MM.1S (cell line): ENCODE results near the gene PXT1.

ENCODE experiments used
- DNase-seq: peaks from one replicate; pipeline ENCODE4 v3.0.0-alpha.2; 2015
- H2AFZ ChIP-seq: fragments of 300-600 bp; sonication (generic); 2 replicates; pipeline ENCODE4 v1.6.0; 2016; ENCODE audit warnings: antibody characterized with exemption, low read length
- H3F3A ChIP-seq: fragments of 300-600 bp; sonication (generic); 2 replicates; pipeline ENCODE4 v1.6.1; 2016; ENCODE audit warnings: mild to moderate bottlenecking, antibody characterized with exemption, low read length, moderate library complexity, mixed read lengths; ENCODE audit not compliant: insufficient read depth
- H3K27ac ChIP-seq: fragments of 300-600 bp; sonication (generic); 2 replicates; pipeline ENCODE4 v1.5.1; 2016; ENCODE audit warnings: mild to moderate bottlenecking, low read length
- H3K27me3 ChIP-seq: fragments of 300-600 bp; sonication (generic); replicated peaks from 2 replicates; pipeline ENCODE4 v1.6.0; 2016; ENCODE audit warnings: low read length; ENCODE audit not compliant: insufficient read depth
- H3K36me3 ChIP-seq: fragments of 300-600 bp; sonication (generic); replicated peaks from 2 replicates; pipeline ENCODE4 v1.6.1; 2016; ENCODE audit warnings: mild to moderate bottlenecking, low read length, mixed read lengths; ENCODE audit not compliant: insufficient read depth
- H3K4me1 ChIP-seq: fragments of 300-600 bp; sonication (generic); 2 replicates; pipeline ENCODE4 v1.6.1; 2016; ENCODE audit warnings: low read length, mixed read lengths
- H3K4me2 ChIP-seq: fragments of 300-600 bp; sonication (generic); 2 replicates; pipeline ENCODE4 v1.6.0; 2016; ENCODE audit warnings: low read depth, low read length
- H3K4me3 ChIP-seq: fragments of 300-600 bp; sonication (generic); 2 replicates; pipeline ENCODE4 v1.5.1; 2016; ENCODE audit warnings: low read length, mixed read lengths
- H3K79me2 ChIP-seq: fragments of 300-600 bp; sonication (generic); 2 replicates; pipeline ENCODE4 v1.6.1; 2016; ENCODE audit warnings: mixed run types, low read length, mixed read lengths
- H3K9ac ChIP-seq: fragments of 300-600 bp; sonication (generic); 2 replicates; pipeline ENCODE4 v1.6.1; 2016; ENCODE audit warnings: low read length, mixed read lengths
- H3K9me2 ChIP-seq: fragments of 300-600 bp; sonication (generic); replicated peaks from 2 replicates; pipeline ENCODE4 v1.6.1; 2016; ENCODE audit warnings: mild to moderate bottlenecking, low read length, mixed read lengths; ENCODE audit not compliant: insufficient read depth
- H3K9me3 ChIP-seq: fragments of 300-600 bp; sonication (generic); replicated peaks from 2 replicates; pipeline ENCODE4 v1.6.1; 2016; ENCODE audit warnings: mild to moderate bottlenecking, low read length, mixed read lengths; ENCODE audit not compliant: insufficient read depth
- H4K20me1 ChIP-seq: fragments of 300-600 bp; sonication (generic); 2 replicates; pipeline ENCODE4 v1.6.1; 2016; ENCODE audit warnings: mild to moderate bottlenecking, low read length, moderate library complexity, mixed read lengths; ENCODE audit not compliant: insufficient read depth
- EZH2 ChIP-seq: fragments of 300-600 bp; sonication (generic); optimal IDR thresholded peaks from 2 replicates; pipeline ENCODE3; 2017; ENCODE audit warnings: low read depth, mild to moderate bottlenecking, antibody characterized with exemption, low read length, mixed read lengths
- EZH2phosphoT487 ChIP-seq: fragments of 300-600 bp; sonication (generic); IDR thresholded peaks from 2 replicates; pipeline ENCODE4 v1.6.1; 2018; ENCODE audit warnings: antibody characterized with exemption, low read length
- TF ChIP-seq, protein P1 (sequence below): fragments of 300-600 bp; sonication (generic); IDR thresholded peaks from 2 replicates; pipeline ENCODE4 v1.5.1; 2016; ENCODE audit warnings: antibody characterized with exemption, low read length, mixed read lengths

PXT1 gene

DNA sequence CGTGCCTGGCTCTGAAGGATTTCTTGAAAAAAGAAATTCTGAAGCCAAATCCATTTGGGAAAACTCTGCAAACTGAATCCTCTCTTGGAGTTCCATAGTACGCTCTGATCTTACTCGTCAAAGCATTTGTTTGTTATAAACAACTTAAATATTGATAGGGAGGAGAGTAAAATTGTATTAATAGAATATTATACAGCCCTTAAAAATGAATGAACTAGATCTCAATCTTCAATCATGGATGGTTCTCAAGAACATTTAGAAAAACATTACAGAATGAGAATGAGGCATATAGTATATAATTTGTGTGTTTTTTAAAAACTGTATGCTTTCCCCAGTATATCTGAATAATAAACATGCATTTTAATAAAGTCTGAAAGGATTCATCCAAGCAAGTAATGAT, 25.0 kb upstream of the PXT1 start:
- H3K27me3 ChIP-seq: no peaks in the 10 kb centered on the region
- no peak overlapping the region for H3K9ac ChIP-seq
- H3K4me3 ChIP-seq: no peak overlapping the region
- peaks cover 3% of the 10 kb centered on the region; the same call in 1 of the 2 replicates for H3K36me3 ChIP-seq
- DNase-seq: no peak
- H3K4me1 ChIP-seq: no peaks in the 10 kb centered on the region
- no peak overlapping the region for H3K27ac ChIP-seq
- no peak overlapping the region for H2AFZ ChIP-seq
- no peaks in the 10 kb centered on the region for H3F3A ChIP-seq
- H3K4me2 ChIP-seq: no peak overlapping the region
- no peaks in the 10 kb centered on the region for H4K20me1 ChIP-seq
- H3K79me2 ChIP-seq: peaks cover 81% of the 10 kb centered on the region
- TF ChIP-seq EZH2 (no peak), EZH2phosphoT487 (no peak)
- TF ChIP-seq, protein P1, sequence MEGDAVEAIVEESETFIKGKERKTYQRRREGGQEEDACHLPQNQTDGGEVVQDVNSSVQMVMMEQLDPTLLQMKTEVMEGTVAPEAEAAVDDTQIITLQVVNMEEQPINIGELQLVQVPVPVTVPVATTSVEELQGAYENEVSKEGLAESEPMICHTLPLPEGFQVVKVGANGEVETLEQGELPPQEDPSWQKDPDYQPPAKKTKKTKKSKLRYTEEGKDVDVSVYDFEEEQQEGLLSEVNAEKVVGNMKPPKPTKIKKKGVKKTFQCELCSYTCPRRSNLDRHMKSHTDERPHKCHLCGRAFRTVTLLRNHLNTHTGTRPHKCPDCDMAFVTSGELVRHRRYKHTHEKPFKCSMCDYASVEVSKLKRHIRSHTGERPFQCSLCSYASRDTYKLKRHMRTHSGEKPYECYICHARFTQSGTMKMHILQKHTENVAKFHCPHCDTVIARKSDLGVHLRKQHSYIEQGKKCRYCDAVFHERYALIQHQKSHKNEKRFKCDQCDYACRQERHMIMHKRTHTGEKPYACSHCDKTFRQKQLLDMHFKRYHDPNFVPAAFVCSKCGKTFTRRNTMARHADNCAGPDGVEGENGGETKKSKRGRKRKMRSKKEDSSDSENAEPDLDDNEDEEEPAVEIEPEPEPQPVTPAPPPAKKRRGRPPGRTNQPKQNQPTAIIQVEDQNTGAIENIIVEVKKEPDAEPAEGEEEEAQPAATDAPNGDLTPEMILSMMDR: no peak
- no peaks in the 10 kb centered on the region for H3K9me3 ChIP-seq
- no peaks in the 10 kb centered on the region for H3K9me2 ChIP-seq

DNA sequence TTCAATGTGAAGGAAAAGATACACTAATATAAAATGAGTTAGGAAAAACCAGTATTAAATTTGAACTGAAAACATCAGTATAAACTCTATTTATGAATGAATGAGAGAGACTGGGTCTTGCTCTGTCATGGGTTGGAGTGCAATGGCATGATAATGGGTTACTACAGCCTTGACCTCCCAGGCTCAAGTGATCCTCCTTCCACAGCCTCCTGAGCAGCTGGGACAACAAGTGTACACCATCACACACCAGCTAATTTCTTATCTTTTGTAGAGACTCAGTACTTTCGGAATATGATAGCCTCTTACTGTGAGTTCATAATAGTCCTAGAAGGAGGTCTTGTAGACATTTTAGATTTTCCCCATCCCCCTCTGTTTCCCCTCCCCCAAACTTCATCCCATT, 21.6 kb upstream of the PXT1 start:
- Histone ChIP-seq H3K27me3 (no peaks in the 10 kb centered on the region), H3K4me2 (no peak overlapping the region), H3K79me2 (peaks cover 93% of the 10 kb centered on the region), H3K4me3 (no peak overlapping the region), H3K9me3 (no peaks in the 10 kb centered on the region), H3K9me2 (no peaks in the 10 kb centered on the region), H3K4me1 (no peaks in the 10 kb centered on the region), H3F3A (no peaks in the 10 kb centered on the region), H3K9ac (no peak overlapping the region), H2AFZ (no peak overlapping the region), H4K20me1 (peaks cover 2% of the 10 kb centered on the region; the same call in 1 of the 2 replicates), H3K27ac (no peak overlapping the region), H3K36me3 (0 out of 2 replicates have a peak, but pooled peaks cover 3% of the 10 kb centered on the region)
- DNase-seq: no peak
- TF ChIP-seq EZH2 (no peak), EZH2phosphoT487 (no peak)
- TF ChIP-seq, protein P1: no peak

DNA sequence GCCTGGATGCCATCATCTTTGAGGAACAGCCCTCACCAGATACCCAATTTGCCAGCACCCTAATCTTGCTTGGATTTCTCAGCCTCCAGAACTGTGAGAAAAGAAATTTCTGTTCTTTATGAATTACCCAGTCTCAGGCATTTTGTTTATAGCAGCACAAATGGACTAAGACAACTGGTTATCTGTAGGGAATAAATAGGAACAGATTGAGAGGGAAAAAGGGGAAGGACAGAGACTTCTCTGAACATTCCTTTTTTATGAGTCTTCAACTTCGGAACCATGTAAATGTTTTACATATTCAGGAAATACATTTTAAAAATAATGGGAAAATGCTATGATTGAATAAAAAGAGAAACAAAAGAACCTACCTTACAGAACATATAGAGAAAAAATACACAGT, 21.0 kb upstream of the PXT1 start:
- Histone ChIP-seq H3K4me1 (no peaks in the 10 kb centered on the region), H3K9me3 (no peaks in the 10 kb centered on the region), H3K9ac (no peak overlapping the region), H3K27me3 (no peaks in the 10 kb centered on the region), H3K27ac (no peak overlapping the region), H4K20me1 (peaks cover 2% of the 10 kb centered on the region; the same call in 1 of the 2 replicates), H3K4me2 (no peak overlapping the region), H3F3A (no peaks in the 10 kb centered on the region), H2AFZ (no peak overlapping the region), H3K4me3 (no peak overlapping the region), H3K36me3 (0 out of 2 replicates have a peak, but pooled peaks cover 3% of the 10 kb centered on the region), H3K9me2 (no peaks in the 10 kb centered on the region), H3K79me2 (peaks cover 93% of the 10 kb centered on the region)
- no peak for DNase-seq
- TF ChIP-seq EZH2phosphoT487: no peak
- TF ChIP-seq, protein P1: no peak
- TF ChIP-seq EZH2: no peak
